ENCODE measurements around the gene WNT6.

WNT6 gene

DNA sequence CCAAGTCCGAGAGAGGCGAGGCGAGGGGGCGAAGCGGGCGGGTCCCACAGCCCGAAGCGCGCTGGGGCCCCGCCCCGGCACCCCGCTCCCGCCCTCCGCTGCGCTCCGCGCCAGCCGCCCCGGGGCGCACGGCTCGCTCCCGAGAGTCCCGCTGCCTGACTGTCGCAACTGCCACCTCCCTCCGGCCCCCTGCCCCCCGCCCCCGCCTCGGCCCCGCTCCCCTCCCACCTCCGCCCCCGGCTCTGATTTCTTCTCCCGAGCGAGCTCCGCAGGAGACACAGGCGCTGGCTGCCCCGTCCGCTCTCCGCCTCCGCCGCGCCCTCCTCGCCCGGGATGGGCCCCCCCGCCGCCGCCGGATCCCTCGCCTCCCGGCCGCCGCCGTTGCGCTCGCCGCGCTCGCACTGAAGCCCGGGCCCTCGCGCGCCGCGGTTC lies at the start of gene WNT6:
Gene WNT6 (plus strand): TSS at position 250 of the 432 bp plus-strand sequence. CDS start 233 bp downstream, outside the sequence.
- no peak for DNase-seq

DNA sequence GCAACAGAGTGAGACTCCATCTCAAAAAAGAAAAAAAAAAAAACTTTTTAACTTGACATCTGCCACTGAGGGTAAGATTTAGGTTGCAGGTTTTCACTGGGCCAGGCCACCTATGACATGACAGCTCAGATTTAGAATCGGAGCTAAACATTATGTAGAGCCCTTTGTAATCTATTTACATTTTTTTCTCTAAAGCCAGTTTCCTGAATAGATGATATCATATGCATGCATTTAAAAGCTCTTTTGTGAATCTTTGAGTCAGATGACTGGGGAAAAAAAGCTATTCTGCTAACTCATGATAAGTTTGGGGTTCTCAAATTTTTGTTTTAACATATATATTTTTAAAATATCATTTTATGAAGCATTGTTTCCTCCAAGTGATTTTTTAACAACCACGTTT lies 49.3 kb upstream of the WNT6 start:
- no peak for DNase-seq

- DNase-seq: no peak
Observed at GRCh38 chr2:218811382-218811781, 48.2 kb upstream of the WNT6 start.

GRCh38 chr2:218812096-218812815 lies 47.3 kb upstream of the WNT6 start:
- DNase-seq: no peak

GRCh38 chr2:218812861-218813260 lies 46.7 kb upstream of the WNT6 start:
- DNase-seq: no peak

DNA sequence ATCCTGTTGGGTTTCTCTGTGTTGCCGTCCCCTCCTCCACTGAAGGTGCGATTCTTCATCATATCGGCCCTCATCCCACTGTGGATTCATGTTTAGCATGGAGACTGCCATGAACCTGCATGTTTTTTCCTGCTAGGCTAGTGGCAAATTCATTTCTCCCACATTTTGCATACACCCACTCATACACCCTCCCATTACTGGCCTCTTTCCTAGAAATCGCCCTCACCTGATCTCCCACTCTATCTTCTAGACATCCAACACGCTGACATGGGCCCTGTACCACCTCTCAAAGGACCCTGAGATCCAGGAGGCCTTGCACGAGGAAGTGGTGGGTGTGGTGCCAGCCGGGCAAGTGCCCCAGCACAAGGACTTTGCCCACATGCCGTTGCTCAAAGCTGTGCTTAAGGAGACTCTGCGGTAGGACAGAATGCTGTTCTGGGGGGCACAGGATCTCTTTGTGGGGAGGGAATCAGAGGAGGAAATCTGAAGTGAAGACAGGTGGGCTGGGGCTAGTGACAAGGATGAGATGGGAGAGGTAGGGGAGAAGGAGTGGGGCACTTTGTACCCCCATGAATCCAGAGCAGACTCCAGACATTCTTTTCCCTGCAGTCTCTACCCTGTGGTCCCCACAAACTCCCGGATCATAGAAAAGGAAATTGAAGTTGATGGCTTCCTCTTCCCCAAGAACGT lies 45.7 kb upstream of the WNT6 start:
- no peak for DNase-seq

GRCh38 chr2:218814540-218815243 lies 44.9 kb upstream of the WNT6 start:
- DNase-seq: no peak

- no peak for DNase-seq
Observed at GRCh38 chr2:218815244-218815637, 44.4 kb upstream of the WNT6 start.

- no peak for DNase-seq
Observed at GRCh38 chr2:218815649-218816048, 44.0 kb upstream of the WNT6 start.

- no peak for DNase-seq
Observed at GRCh38 chr2:218816561-218817011, 43.0 kb upstream of the WNT6 start.

- no peak for DNase-seq
Observed at GRCh38 chr2:218819093-218819492, 40.5 kb upstream of the WNT6 start.

- DNase-seq: no peak
Observed at GRCh38 chr2:218820746-218821369, 38.7 kb upstream of the WNT6 start.

- no peak for DNase-seq
Observed at GRCh38 chr2:218821605-218822211, 37.9 kb upstream of the WNT6 start.

DNA sequence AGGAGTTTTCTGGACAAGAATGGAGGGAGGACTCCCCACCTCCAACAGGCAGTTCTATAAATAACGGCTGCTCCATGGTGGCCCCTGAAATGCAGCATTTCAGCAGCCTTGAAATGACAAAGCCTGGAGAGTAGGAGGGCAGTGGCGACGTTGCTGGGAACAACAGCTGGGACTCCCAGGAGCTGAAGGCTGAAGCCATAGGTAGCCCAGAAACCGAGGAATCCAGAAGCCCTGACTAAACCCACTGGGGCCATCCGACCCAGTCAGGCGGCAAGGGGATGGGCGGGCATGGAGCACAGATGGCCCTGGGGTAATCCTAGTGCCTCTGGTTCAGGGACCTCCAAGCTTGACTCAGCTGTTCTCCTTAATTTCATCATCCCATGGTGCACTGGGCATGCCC lies 37.0 kb upstream of the WNT6 start:
- DNase-seq: no peak

- no peak for DNase-seq
Observed at GRCh38 chr2:218823196-218823855, 36.3 kb upstream of the WNT6 start.

DNA sequence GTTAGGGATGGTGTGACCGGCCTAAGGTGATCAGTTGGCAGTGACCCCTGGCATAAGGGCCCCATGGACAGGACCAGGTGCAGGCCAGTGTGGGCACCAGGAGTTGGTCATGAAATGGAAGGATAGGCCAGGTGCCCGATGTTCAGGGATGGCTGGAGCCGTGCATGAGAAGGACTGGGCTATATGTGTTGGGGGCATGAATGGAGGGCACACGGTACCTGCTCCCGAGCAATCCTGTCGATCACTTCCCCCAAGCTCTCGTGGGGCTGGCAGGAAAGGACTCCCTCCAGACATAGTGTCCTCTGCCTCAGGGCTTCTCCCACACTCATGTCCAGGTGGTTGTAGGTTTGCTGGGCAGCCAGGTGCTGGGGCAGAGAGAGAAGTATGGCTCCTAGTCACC lies 35.6 kb upstream of the WNT6 start:
- no peak for DNase-seq

- DNase-seq: no peak
Observed at GRCh38 chr2:218826791-218827190, 32.8 kb upstream of the WNT6 start.

DNA sequence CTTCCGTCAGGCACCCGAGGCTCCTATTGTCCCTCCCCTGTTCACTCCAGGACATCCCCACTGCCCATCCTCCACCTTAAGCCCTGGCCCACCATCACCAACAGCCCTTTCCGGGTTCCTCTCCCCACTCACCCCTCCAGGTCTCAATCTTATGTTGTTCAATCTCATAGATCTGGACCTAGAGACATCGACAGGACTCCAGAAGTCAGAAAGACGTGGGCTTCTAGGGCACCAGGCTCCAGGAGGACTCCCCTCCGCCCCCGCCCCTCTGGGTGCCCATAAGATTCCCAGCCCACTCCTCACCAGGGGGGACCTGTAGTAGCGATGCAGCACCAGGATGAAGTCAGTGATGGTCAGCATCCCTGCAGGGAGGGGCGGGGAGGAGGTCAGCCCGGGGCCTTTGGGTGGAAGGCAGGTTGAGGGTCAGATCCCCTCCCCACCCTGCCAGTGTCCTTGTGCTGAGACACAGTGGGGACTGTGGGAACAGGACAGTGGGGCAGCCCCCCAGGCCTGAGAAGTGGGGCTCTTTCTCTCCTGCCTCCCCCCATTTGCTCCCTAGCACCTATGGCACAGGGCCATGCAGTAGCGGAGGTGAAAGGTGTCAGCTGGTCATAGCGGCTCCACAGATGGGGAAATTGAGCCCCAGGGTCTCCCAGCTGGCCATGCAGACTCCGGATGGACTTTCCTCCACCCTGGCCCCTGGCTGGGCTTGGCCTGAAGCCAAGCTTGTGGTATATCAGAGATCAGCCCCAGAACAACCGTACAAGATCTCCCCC lies 31.7 kb upstream of the WNT6 start:
- no peak for DNase-seq

- DNase-seq: no peak
Observed at GRCh38 chr2:218828477-218828778, 31.2 kb upstream of the WNT6 start.

DNA sequence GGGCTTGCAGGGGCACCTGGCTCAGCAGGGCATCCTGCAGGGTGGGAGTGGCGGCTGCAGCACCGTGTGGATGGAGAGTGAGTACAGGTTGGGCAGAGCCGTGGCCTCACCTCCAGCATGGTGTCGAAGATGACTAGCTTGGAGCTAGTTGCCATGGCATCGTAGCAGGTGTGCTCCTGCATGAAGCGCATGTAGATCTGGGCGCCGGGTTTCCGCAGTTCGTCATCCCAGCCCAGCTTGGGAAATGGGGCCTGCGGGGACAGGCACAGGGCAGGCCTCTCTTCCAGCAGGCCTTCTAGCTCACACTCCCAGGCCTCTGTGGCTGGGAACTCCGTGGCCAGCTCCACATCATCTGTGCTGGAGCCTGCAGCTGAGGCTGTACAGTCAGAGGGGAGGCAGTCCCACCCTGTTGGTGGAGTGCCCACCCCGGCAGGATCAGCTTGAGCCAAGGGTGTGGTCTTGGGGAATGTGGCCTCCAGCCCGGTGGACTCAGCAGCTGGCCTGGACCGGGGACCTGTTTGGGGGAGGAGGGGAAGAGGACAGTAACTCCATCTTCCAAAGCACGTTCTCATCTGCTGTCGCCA lies 29.6 kb upstream of the WNT6 start:
- DNase-seq: no peak
